Pulmonary artery endothelial cell (primary cell): ENCODE data around the gene RPS6KL1. TPM values are rescaled to one million over a fixed set of nuclear protein-coding genes. Genes with fewer than 3 reads are reported as not detected.

Experiments
- DNase-seq: peaks from one replicate; pipeline ENCODE4 v3.0.0-alpha.2; 2011; ENCODE audit warnings: low read depth, low spot score
- total RNA-seq: library from RNA; depleted of rRNA; stranded (reverse); fragments of >200 nt; gene quantifications from 2 replicates; pipeline ENCODE4 v1.2.3, GENCODE V29; 2014

RPS6KL1 gene
- total RNA-seq: 11.5 and 14.8 TPM in 2 replicates

GRCh38 chr14:74922752-74923401 lies at the start of gene RPS6KL1:
RPS6KL1 (minus strand) TSS chr14:74923260; CDS start chr14:74921541, 1,719 bp downstream.
- DNase-seq: no peak

GRCh38 chr14:74968811-74969210 lies 45.8 kb upstream of the RPS6KL1 start:
- no peak for DNase-seq

- DNase-seq: no peak
These were observed 42.6 kb upstream of the RPS6KL1 start for GRCh38 chr14:74965486-74966153.

- DNase-seq: no peak
These were observed 41.9 kb upstream of the RPS6KL1 start for GRCh38 chr14:74964787-74965485.

GRCh38 chr14:74963705-74964271 lies 40.7 kb upstream of the RPS6KL1 start:
- DNase-seq: no peak

- DNase-seq: no peak
These were observed 40.2 kb upstream of the RPS6KL1 start for GRCh38 chr14:74963178-74963704.

- no peak for DNase-seq
These were observed 39.4 kb upstream of the RPS6KL1 start for GRCh38 chr14:74962493-74962892.

- DNase-seq: no peak
These were observed 39.0 kb upstream of the RPS6KL1 start for GRCh38 chr14:74962046-74962445.

GRCh38 chr14:74961238-74961911 lies 38.3 kb upstream of the RPS6KL1 start:
- DNase-seq: no peak

- no peak for DNase-seq
These were observed 37.7 kb upstream of the RPS6KL1 start for GRCh38 chr14:74960736-74961135.

GRCh38 chr14:74959596-74960180 lies 36.6 kb upstream of the RPS6KL1 start:
- DNase-seq: no peak

- DNase-seq: no peak
These were observed 33.4 kb upstream of the RPS6KL1 start for GRCh38 chr14:74956280-74957072.

GRCh38 chr14:74956027-74956279 lies 32.9 kb upstream of the RPS6KL1 start:
- DNase-seq: no peak

- DNase-seq: no peak
These were observed 32.4 kb upstream of the RPS6KL1 start, which contains the start of gene PGF for GRCh38 chr14:74955229-74956026. PGF (minus strand) TSS chr14:74955597; CDS start chr14:74955242, 355 bp downstream.

GRCh38 chr14:74954947-74955228 lies 31.8 kb upstream of the RPS6KL1 start:
- DNase-seq: no peak

- DNase-seq: no peak
These were observed 31.3 kb upstream of the RPS6KL1 start for GRCh38 chr14:74954232-74954946.

GRCh38 chr14:74953686-74954085 lies 30.6 kb upstream of the RPS6KL1 start:
- DNase-seq: no peak

GRCh38 chr14:74952697-74953484 lies 29.8 kb upstream of the RPS6KL1 start:
- no peak for DNase-seq
